ENCODE measurements around the gene TRIM71.

- TF ChIP-seq POLR2A (IDR thresholded peaks at IDR 0.05) (no peak), CTCF (IDR thresholded peaks at IDR 0.05) (no peak)
Measured at GRCh38 chr3:32837366-32837765, 19.6 kb downstream of the TRIM71 start.
